Measurements from ENCODE around the gene SLC8A3. TPM values are rescaled to one million over a fixed set of nuclear protein-coding genes. Genes with fewer than 3 reads are reported as not detected.

The SLC8A3 gene
- total and polyA plus RNA-seq, 9 donors, result 0.04 to 0.53 (median 0.10) TPM; not detected in 3

GRCh38 chr14:70052990-70053389, 135.8 kb downstream of the SLC8A3 start:
- no peaks in the 10 kb centered on the region for H3K36me3 ChIP-seq
- no peaks in the 10 kb centered on the region for H3K4me1 ChIP-seq (ENCODE audit: insufficient read depth)
- WGBS, 3 donors, result 6 to 19% (median 8%) methylated on average over 3 of the region's 3 CpGs
- intact Hi-C loops (cut with DNase I), result no loop called here
- TF ChIP-seq POLR2A (IDR thresholded peaks at IDR 0.05), result no peak
- no peak for TF ChIP-seq EP300 (IDR thresholded peaks at IDR 0.05)
- TF ChIP-seq CTCF (IDR thresholded peaks at IDR 0.05), result no peak
- no peak overlapping the region for H3K27ac ChIP-seq
- H3K9me3 ChIP-seq, result no peaks in the 10 kb centered on the region
- H3K27me3 ChIP-seq, result no peaks in the 10 kb centered on the region
- H3K4me3 ChIP-seq, result no peak overlapping the region
- DNase-seq, result no peak

- intact Hi-C loops (cut with DNase I), result no loop called here
- peaks cover 2% of the 10 kb centered on the region for H3K4me1 ChIP-seq (ENCODE audit: insufficient read depth)
- no peaks in the 10 kb centered on the region for H3K36me3 ChIP-seq
- 56 to 66% (median 63%) methylated on average over 4 of the region's 4 CpGs for WGBS, 3 donors
- H3K27ac ChIP-seq, result no peak overlapping the region
- DNase-seq, result no peak
- no peak for TF ChIP-seq POLR2A (IDR thresholded peaks at IDR 0.05)
- no peak for TF ChIP-seq CTCF (IDR thresholded peaks at IDR 0.05)
- TF ChIP-seq EP300 (IDR thresholded peaks at IDR 0.05), result no peak
- no peak overlapping the region for H3K4me3 ChIP-seq
- H3K9me3 ChIP-seq, result no peaks in the 10 kb centered on the region
- no peaks in the 10 kb centered on the region for H3K27me3 ChIP-seq
These were observed 138.6 kb downstream of the SLC8A3 start for GRCh38 chr14:70050136-70050535.

- intact Hi-C loops (cut with DNase I), result no loop called here
- 63 to 74% (median 65%) methylated on average over 3 of the region's 3 CpGs for WGBS, 3 donors
- no peak for DNase-seq
- H3K4me3 ChIP-seq, result no peak overlapping the region
- H3K9me3 ChIP-seq, result no peaks in the 10 kb centered on the region
- H3K27ac ChIP-seq, result no peak overlapping the region
- TF ChIP-seq EP300 (IDR thresholded peaks at IDR 0.05) (no peak), CTCF (IDR thresholded peaks at IDR 0.05) (no peak), POLR2A (IDR thresholded peaks at IDR 0.05) (no peak)
- peaks cover 2% of the 10 kb centered on the region for H3K4me1 ChIP-seq (ENCODE audit: insufficient read depth)
- H3K36me3 ChIP-seq, result no peaks in the 10 kb centered on the region
- no peaks in the 10 kb centered on the region for H3K27me3 ChIP-seq
These were observed 139.1 kb downstream of the SLC8A3 start for GRCh38 chr14:70049605-70050004.

- TF ChIP-seq POLR2A (IDR thresholded peaks at IDR 0.05), result no peak
- H3K27me3 ChIP-seq, result no peaks in the 10 kb centered on the region
- H3K36me3 ChIP-seq, result no peaks in the 10 kb centered on the region
- no peaks in the 10 kb centered on the region for H3K9me3 ChIP-seq
- H3K4me1 ChIP-seq (ENCODE audit: insufficient read depth), result peaks cover 2% of the 10 kb centered on the region
- intact Hi-C loops (cut with DNase I), result no loop called here
- H3K4me3 ChIP-seq, result no peak overlapping the region
- DNase-seq, result no peak
- no peak overlapping the region for H3K27ac ChIP-seq
- WGBS, 3 donors, result 70 to 83% (median 75%) methylated on average over 1 of the region's 1 CpG
These were observed 140.5 kb downstream of the SLC8A3 start for GRCh38 chr14:70048313-70048654.

- Histone ChIP-seq H3K9me3 (no peaks in the 10 kb centered on the region), H3K27me3 (no peaks in the 10 kb centered on the region), H3K4me3 (no peak overlapping the region), H3K27ac (no peak overlapping the region), H3K36me3 (no peaks in the 10 kb centered on the region), H3K4me1 (ENCODE audit: insufficient read depth) (peaks cover 2% of the 10 kb centered on the region)
- WGBS, 3 donors, result 53 to 72% (median 60%) methylated on average over 3 of the region's 3 CpGs
- no peak for TF ChIP-seq POLR2A (IDR thresholded peaks at IDR 0.05)
- no peak for DNase-seq
- intact Hi-C loops (cut with DNase I), result no loop called here
These were observed 141.0 kb downstream of the SLC8A3 start for GRCh38 chr14:70047598-70048312.
